Colonic mucosa (tissue), 4 donors: ENCODE measurements around the gene PDE8B. TPM values are rescaled to one million over a fixed set of nuclear protein-coding genes. Genes with fewer than 3 reads are reported as not detected.

Experiments used
- DNase-seq: peaks from one replicate; pipeline ENCODE4 v3.0.0-alpha.2; 2020
- H3K27ac ChIP-seq: fragments of 200-600 bp; one replicate; pipeline ENCODE4 v1.8.0; 2021
- H3K27me3 ChIP-seq: fragments of 200-600 bp; one replicate; pipeline ENCODE4 v1.8.0; 2021
- H3K36me3 ChIP-seq: fragments of 200-600 bp; one replicate; pipeline ENCODE4 v1.8.0; 2021
- H3K4me1 ChIP-seq: fragments of 200-600 bp; one replicate; pipeline ENCODE4 v1.8.0; 2021; ENCODE audit warnings: mild to moderate bottlenecking
- H3K4me3 ChIP-seq: fragments of 200-600 bp; one replicate; pipeline ENCODE4 v1.8.0; 2021
- H3K9ac ChIP-seq, 2 donors: one replicate each; pipeline ENCODE4 v1.7.0; 2013; ENCODE audit warnings: control low read depth in 2 of 2, low read depth in 2 of 2, low read length in 2 of 2
- H3K9me3 ChIP-seq: fragments of 200-600 bp; one replicate; pipeline ENCODE4 v1.8.0; 2021
- CTCF ChIP-seq: fragments of 200-600 bp; IDR thresholded peaks from one replicate; pipeline ENCODE4 v1.8.0; 2022; ENCODE audit warnings: antibody characterized with exemption, mild to moderate bottlenecking
- intact Hi-C: fragments of 100-400 bp; cut with DNase I; formaldehyde crosslinking; loops from one replicate; pipeline ENCODE4 v1.14.1; 2022
- total RNA-seq, 2 donors: library from RNA; stranded (reverse); fragmentation: NEBNext Ultra II Directional in 1 of 2; extraction: Animal tissue kit (Norgen Biotek cat#: 25700) in 1 of 2; gene quantifications; one replicate each; pipeline ENCODE4 v1.2.1, GENCODE V29; 2021
- donor health status: healthy.
- donor health status: DM: no; HTN: no; CAD: no.
- donor health status: DM: no; HTN: no; CAD: no.

The PDE8B gene
- total RNA-seq, 2 donors from 2014 or later, result 0.86 to 1.8 TPM

GRCh38 chr5:77192441-77193050 lies 17.9 kb upstream of the PDE8B start:
- TF ChIP-seq CTCF, result no peak
- Histone ChIP-seq H3K4me3 (no peak overlapping the region), H3K36me3 (no peaks in the 10 kb centered on the region), H3K9me3 (no peaks in the 10 kb centered on the region), H3K27me3 (no peaks in the 10 kb centered on the region), H3K4me1 (no peaks in the 10 kb centered on the region), H3K27ac (no peak overlapping the region), H3K9ac (no peak overlapping the region)
- DNase-seq, result no peak
- intact Hi-C loops, result no loop called here

- TF ChIP-seq CTCF, result no peak
- Histone ChIP-seq H3K9me3 (no peaks in the 10 kb centered on the region), H3K27ac (no peak overlapping the region), H3K27me3 (no peaks in the 10 kb centered on the region), H3K36me3 (no peaks in the 10 kb centered on the region), H3K9ac (no peak overlapping the region), H3K4me1 (no peaks in the 10 kb centered on the region), H3K4me3 (no peak overlapping the region)
- DNase-seq, result no peak
- intact Hi-C loops, result no loop called here
Measured at GRCh38 chr5:77194762-77195161, 15.7 kb upstream of the PDE8B start.

DNA sequence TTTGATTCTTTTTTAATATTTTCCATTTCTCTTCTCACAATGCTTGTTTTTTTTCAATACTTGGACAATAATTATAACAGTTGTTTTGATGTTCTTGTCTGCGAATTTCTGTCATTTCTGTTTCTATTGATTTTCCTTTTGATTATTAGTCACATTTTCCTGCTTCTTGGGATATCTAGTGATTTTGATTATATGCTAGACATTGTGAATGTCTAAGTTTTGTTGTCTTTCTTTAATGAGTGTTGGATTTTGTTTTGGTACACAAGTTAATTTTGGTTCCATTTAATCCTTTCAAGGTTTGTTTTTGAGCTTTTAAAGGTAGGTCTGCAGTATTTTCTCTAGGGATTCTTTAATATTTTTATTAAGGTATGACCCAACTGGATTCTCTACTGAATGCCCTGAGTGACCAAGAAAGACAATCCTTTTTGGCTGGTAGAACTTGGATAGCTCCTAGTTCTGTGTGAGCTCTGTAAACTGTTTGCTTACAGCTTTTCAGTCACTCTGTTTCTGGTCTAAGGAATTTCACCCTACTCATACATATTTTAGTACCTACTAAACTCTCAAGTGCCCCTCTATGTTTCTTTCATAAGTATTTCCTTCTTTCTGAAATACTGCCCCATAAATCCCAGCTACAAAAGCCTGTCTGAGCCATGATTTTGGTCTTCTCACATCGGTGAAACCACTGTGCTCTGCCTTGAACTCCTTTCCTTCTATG lies 12.5 kb upstream of the PDE8B start:
- no peak for DNase-seq
- Histone ChIP-seq H3K9ac (no peak overlapping the region), H3K9me3 (no peaks in the 10 kb centered on the region), H3K27ac (no peak overlapping the region), H3K27me3 (no peaks in the 10 kb centered on the region), H3K36me3 (no peaks in the 10 kb centered on the region), H3K4me3 (no peak overlapping the region), H3K4me1 (no peaks in the 10 kb centered on the region)
- intact Hi-C loops, result no loop called here
- no peak for TF ChIP-seq CTCF

DNA sequence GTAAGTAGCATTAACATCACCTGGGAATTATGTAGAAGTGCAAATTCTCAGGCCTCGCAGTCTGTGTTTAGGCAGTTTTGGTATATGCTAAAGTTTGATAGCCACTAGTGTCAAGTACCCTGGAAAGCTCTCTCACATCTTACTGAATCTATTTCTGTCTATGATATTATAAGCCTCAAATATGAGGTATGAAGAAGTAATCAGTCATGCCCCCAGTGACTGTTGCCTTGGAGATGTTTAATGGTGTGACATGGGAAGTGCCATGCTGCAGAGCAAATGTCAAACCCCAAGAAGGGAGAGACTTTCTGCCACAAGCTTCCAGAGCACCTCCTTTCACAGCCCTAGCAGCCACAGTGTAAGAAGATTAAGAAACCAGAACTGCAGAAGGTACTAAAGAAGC lies 9.8 kb upstream of the PDE8B start:
- no peaks in the 10 kb centered on the region for H3K4me1 ChIP-seq
- DNase-seq, result no peak
- H3K27me3 ChIP-seq, result no peaks in the 10 kb centered on the region
- no peaks in the 10 kb centered on the region for H3K36me3 ChIP-seq
- intact Hi-C loops, result no loop called here
- no peaks in the 10 kb centered on the region for H3K9me3 ChIP-seq
- H3K27ac ChIP-seq, result no peak overlapping the region
- no peak overlapping the region for H3K9ac ChIP-seq
- no peak for TF ChIP-seq CTCF
- no peak overlapping the region for H3K4me3 ChIP-seq

GRCh38 chr5:77202145-77202544 lies 8.3 kb upstream of the PDE8B start:
- Histone ChIP-seq H3K9ac (no peak overlapping the region), H3K9me3 (no peaks in the 10 kb centered on the region), H3K27me3 (no peaks in the 10 kb centered on the region), H3K4me1 (no peaks in the 10 kb centered on the region), H3K27ac (no peak overlapping the region), H3K36me3 (no peaks in the 10 kb centered on the region), H3K4me3 (no peak overlapping the region)
- TF ChIP-seq CTCF, result no peak
- intact Hi-C loops, result no loop called here
- no peak for DNase-seq
